Stimulated activated naive B cell treated with anti-CD40 and anti-IgM and Interleukin-4, amounts not matched to agents 10 μg/mL and 1 μg/mL and 100 μg/mL, for 72 hours (primary cell): ENCODE data around the gene TMED6.
"Not testable (repeated sequence)": the region's sequence is repeated elsewhere in the genome, so short reads cannot be mapped to it uniquely, and the experiment has no call there.

Experiments
- ATAC-seq, 2 donors: fragments of 150-1000 bp; cut with Tn5 transposase; replicated peaks; 2 replicates each; pipeline ENCODE4 v1.10.0; 2021; ENCODE audit warnings: moderate library complexity in 1 of 2
- DNase-seq: peaks from one replicate; pipeline ENCODE4 v3.0.0; 2021
- H3K27ac Mint-ChIP-seq: one replicate; pipeline ENCODE4 v1.8.0; 2022; ENCODE audit warnings: mild to moderate bottlenecking, mixed read lengths
- H3K27me3 Mint-ChIP-seq, 2 donors: one replicate each; pipeline ENCODE4 v1.8.0; 2022; ENCODE audit warnings: mixed read lengths in 2 of 2
- H3K36me3 Mint-ChIP-seq, 2 donors: one replicate each; pipeline ENCODE4 v1.8.0; 2022; ENCODE audit warnings: mixed read lengths in 2 of 2, mild to moderate bottlenecking in 1 of 2
- H3K4me1 Mint-ChIP-seq, 2 donors: one replicate each; pipeline ENCODE4 v1.8.0; 2022; ENCODE audit warnings: mixed read lengths in 2 of 2, mild to moderate bottlenecking in 1 of 2
- H3K4me3 Mint-ChIP-seq, 2 donors: one replicate each; pipeline ENCODE4 v1.8.0; 2022; ENCODE audit warnings: mild to moderate bottlenecking in 2 of 2, mixed read lengths in 2 of 2, moderate library complexity in 1 of 2
- H3K9me3 Mint-ChIP-seq, 2 donors: one replicate each; pipeline ENCODE4 v1.8.0; 2022; ENCODE audit warnings: mixed read lengths in 2 of 2, mild to moderate bottlenecking in 1 of 2

TMED6 gene

GRCh38 chr16:69373019-69373418 is 21.4 kb upstream of the TMED6 start:
- no peaks in the 10 kb centered on the region for H3K27me3 Mint-ChIP-seq
- peak overlapping the region; percentile 83 for H3K27ac Mint-ChIP-seq
- peaks cover 24 to 46% of the 10 kb centered on the region in 2 donors for H3K4me1 Mint-ChIP-seq
- DNase-seq (no peak), ATAC-seq (no peak)
- peaks cover 39 to 53% of the 10 kb centered on the region in 2 donors for H3K36me3 Mint-ChIP-seq
- H3K9me3 Mint-ChIP-seq: peaks cover 0 to 4% of the 10 kb centered on the region in 2 donors
- H3K4me3 Mint-ChIP-seq: no peak overlapping the region

- Mint-ChIP-seq H3K4me1 (peaks cover 25 to 42% of the 10 kb centered on the region in 2 donors), H3K27ac (peak overlapping the region; percentile 93), H3K36me3 (peaks cover 38 to 54% of the 10 kb centered on the region in 2 donors), H3K27me3 (no peaks in the 10 kb centered on the region), H3K9me3 (peaks cover 0 to 4% of the 10 kb centered on the region in 2 donors), H3K4me3 (peak overlapping the region in 1 of 2 donors; percentile 48)
- ATAC-seq: peak; percentile 64 to 67
- DNase-seq: no peak
Observed at GRCh38 chr16:69371564-69371963, 20.0 kb upstream of the TMED6 start.

GRCh38 chr16:69368866-69369265 is 17.3 kb upstream of the TMED6 start:
- Mint-ChIP-seq H3K9me3 (peaks cover 0 to 4% of the 10 kb centered on the region in 2 donors), H3K36me3 (peaks cover 50 to 67% of the 10 kb centered on the region in 2 donors), H3K4me3 (no peak overlapping the region), H3K4me1 (peaks cover 29 to 42% of the 10 kb centered on the region in 2 donors), H3K27me3 (no peaks in the 10 kb centered on the region), H3K27ac (peak overlapping the region; percentile 47)
- DNase-seq (no peak), ATAC-seq (no peak)

- ATAC-seq (no peak), DNase-seq (no peak)
- Mint-ChIP-seq H3K27ac (peak overlapping the region; percentile 75), H3K4me3 (no peak overlapping the region), H3K27me3 (no peaks in the 10 kb centered on the region), H3K4me1 (peaks cover 21 to 38% of the 10 kb centered on the region in 2 donors), H3K9me3 (peaks cover 0 to 4% of the 10 kb centered on the region in 2 donors), H3K36me3 (peaks cover 54 to 69% of the 10 kb centered on the region in 2 donors)
Observed at GRCh38 chr16:69367980-69368379, 16.4 kb upstream of the TMED6 start.

- peaks cover 0 to 4% of the 10 kb centered on the region in 2 donors for H3K9me3 Mint-ChIP-seq
- H3K4me1 Mint-ChIP-seq: peaks cover 24 to 27% of the 10 kb centered on the region in 2 donors
- peak overlapping the region; percentile 37 for H3K27ac Mint-ChIP-seq
- DNase-seq (no peak), ATAC-seq (no peak)
- peaks cover 56 to 68% of the 10 kb centered on the region in 2 donors for H3K36me3 Mint-ChIP-seq
- no peak overlapping the region for H3K4me3 Mint-ChIP-seq
- H3K27me3 Mint-ChIP-seq: no peaks in the 10 kb centered on the region
Observed at GRCh38 chr16:69366431-69366830, 14.8 kb upstream of the TMED6 start.

GRCh38 chr16:69365901-69366300 is 14.3 kb upstream of the TMED6 start:
- DNase-seq (no peak), ATAC-seq (no peak)
- Mint-ChIP-seq H3K4me3 (no peak overlapping the region), H3K9me3 (peaks cover 0 to 4% of the 10 kb centered on the region in 2 donors), H3K27me3 (no peaks in the 10 kb centered on the region), H3K4me1 (peaks cover 24 to 25% of the 10 kb centered on the region in 2 donors), H3K36me3 (peaks cover 59 to 71% of the 10 kb centered on the region in 2 donors), H3K27ac (no peak overlapping the region)

GRCh38 chr16:69364088-69364487 is 12.5 kb upstream of the TMED6 start:
- Mint-ChIP-seq H3K27me3 (no peaks in the 10 kb centered on the region), H3K27ac (no peak overlapping the region), H3K9me3 (no peaks in the 10 kb centered on the region), H3K4me1 (peaks cover 10 to 16% of the 10 kb centered on the region in 2 donors), H3K4me3 (no peak overlapping the region), H3K36me3 (peaks cover 49 to 66% of the 10 kb centered on the region in 2 donors)
- DNase-seq (no peak), ATAC-seq (no peak)

GRCh38 chr16:69363281-69363717 is 11.7 kb upstream of the TMED6 start:
- no peaks in the 10 kb centered on the region for H3K27me3 Mint-ChIP-seq
- H3K27ac Mint-ChIP-seq: peak overlapping the region; percentile 6
- no peak for DNase-seq
- peaks cover 46 to 67% of the 10 kb centered on the region in 2 donors for H3K36me3 Mint-ChIP-seq
- H3K9me3 Mint-ChIP-seq: no peaks in the 10 kb centered on the region
- no peak overlapping the region for H3K4me3 Mint-ChIP-seq
- H3K4me1 Mint-ChIP-seq: peaks cover 10 to 16% of the 10 kb centered on the region in 2 donors
- no peak for ATAC-seq

GRCh38 chr16:69360070-69360469 is 8.5 kb upstream of the TMED6 start:
- DNase-seq, H3K27me3 Mint-ChIP-seq, H3K4me3 Mint-ChIP-seq, H3K9me3 Mint-ChIP-seq, ATAC-seq, H3K27ac Mint-ChIP-seq: not testable (repeated sequence)
- Mint-ChIP-seq H3K36me3 (peaks cover 43 to 57% of the 10 kb centered on the region in 2 donors), H3K4me1 (peaks cover 16 to 25% of the 10 kb centered on the region in 2 donors)

GRCh38 chr16:69350536-69351133 is 951 bp downstream of the TMED6 start:
- peaks cover 3 to 7% of the 10 kb centered on the region in 2 donors for H3K4me1 Mint-ChIP-seq
- ATAC-seq: no peak
- DNase-seq: no peak
- H3K4me3 Mint-ChIP-seq: no peak overlapping the region
- H3K36me3 Mint-ChIP-seq: peaks cover 36 to 50% of the 10 kb centered on the region in 2 donors
- H3K9me3 Mint-ChIP-seq: no peaks in the 10 kb centered on the region
- no peak overlapping the region for H3K27ac Mint-ChIP-seq
- H3K27me3 Mint-ChIP-seq: no peaks in the 10 kb centered on the region

- no peak overlapping the region for H3K4me3 Mint-ChIP-seq
- peak overlapping the region; percentile 14 for H3K27ac Mint-ChIP-seq
- peaks cover 5 to 8% of the 10 kb centered on the region in 2 donors for H3K4me1 Mint-ChIP-seq
- DNase-seq: no peak
- H3K27me3 Mint-ChIP-seq: no peaks in the 10 kb centered on the region
- no peak for ATAC-seq
- peaks cover 31 to 50% of the 10 kb centered on the region in 2 donors for H3K36me3 Mint-ChIP-seq
- H3K9me3 Mint-ChIP-seq: no peaks in the 10 kb centered on the region
Observed at GRCh38 chr16:69349536-69349935, 2.0 kb downstream of the TMED6 start.

- no peak for ATAC-seq
- Mint-ChIP-seq H3K27me3 (no peaks in the 10 kb centered on the region), H3K36me3 (peaks cover 32 to 54% of the 10 kb centered on the region in 2 donors)
Observed at GRCh38 chr16:69348222-69348621, 3.4 kb downstream of the TMED6 start.

GRCh38 chr16:69346683-69347082 is 4.9 kb downstream of the TMED6 start:
- Mint-ChIP-seq H3K4me1 (peaks cover 7 to 8% of the 10 kb centered on the region in 2 donors), H3K4me3 (no peak overlapping the region), H3K36me3 (peaks cover 31 to 48% of the 10 kb centered on the region in 2 donors), H3K9me3 (no peaks in the 10 kb centered on the region), H3K27me3 (no peaks in the 10 kb centered on the region), H3K27ac (no peak overlapping the region)
- ATAC-seq (no peak), DNase-seq (no peak)

More at GRCh38 chr16:69348222-69348621, 3.4 kb downstream of the TMED6 start:
- DNase-seq: no peak
- peaks cover 5 to 8% of the 10 kb centered on the region in 2 donors for H3K4me1 Mint-ChIP-seq
- H3K4me3 Mint-ChIP-seq: no peak overlapping the region
- no peaks in the 10 kb centered on the region for H3K9me3 Mint-ChIP-seq
- no peak overlapping the region for H3K27ac Mint-ChIP-seq

GRCh38 chr16:69345923-69346322 is 5.7 kb downstream of the TMED6 start:
- peak overlapping the region; percentile 37 for H3K27ac Mint-ChIP-seq
- no peaks in the 10 kb centered on the region for H3K9me3 Mint-ChIP-seq
- peaks cover 11 to 12% of the 10 kb centered on the region in 2 donors for H3K4me1 Mint-ChIP-seq
- H3K36me3 Mint-ChIP-seq: peaks cover 32 to 52% of the 10 kb centered on the region in 2 donors
- H3K27me3 Mint-ChIP-seq: no peaks in the 10 kb centered on the region
- no peak overlapping the region for H3K4me3 Mint-ChIP-seq
- no peak for DNase-seq
- peak; percentile 76 to 82 for ATAC-seq

GRCh38 chr16:69344171-69344570 is 7.4 kb downstream of the TMED6 start:
- Mint-ChIP-seq H3K4me1 (peaks cover 16 to 27% of the 10 kb centered on the region in 2 donors), H3K4me3 (no peak overlapping the region), H3K27me3 (no peaks in the 10 kb centered on the region), H3K9me3 (no peaks in the 10 kb centered on the region), H3K27ac (no peak overlapping the region), H3K36me3 (peaks cover 32 to 61% of the 10 kb centered on the region in 2 donors)
- no peak for ATAC-seq
- DNase-seq: no peak
